GM21526 (cell line): ENCODE measurements around the gene SFXN5.
A peak's percentile ranks its signal among the peaks of the same experiment; 100 is the strongest.

ENCODE experiments used
- ATAC-seq: cut with Tn5 transposase; IDR thresholded peaks from one replicate; pipeline ENCODE4 v1.9.1; 2021; ENCODE audit warnings: moderate library complexity; ENCODE audit not compliant: unreplicated experiment, low FRiP score

SFXN5 gene

GRCh38 chr2:72927619-72928550 is 143.6 kb downstream of the SFXN5 start:
- no peak for ATAC-seq

- no peak for ATAC-seq
Measured at GRCh38 chr2:72926811-72927465, 144.6 kb downstream of the SFXN5 start.

GRCh38 chr2:72926368-72926767 is 145.1 kb downstream of the SFXN5 start:
- ATAC-seq = no peak

- ATAC-seq = no peak
Measured at GRCh38 chr2:72925328-72925943, 146.1 kb downstream of the SFXN5 start.

- peak; percentile 48 for ATAC-seq
Measured at GRCh38 chr2:72924353-72925240, 146.9 kb downstream of the SFXN5 start.

- no peak for ATAC-seq
Measured at GRCh38 chr2:72923833-72924352, 147.6 kb downstream of the SFXN5 start.

GRCh38 chr2:72921853-72922252 is 149.7 kb downstream of the SFXN5 start:
- ATAC-seq = no peak

- no peak for ATAC-seq
Measured at GRCh38 chr2:72921088-72921851, 150.2 kb downstream of the SFXN5 start.

GRCh38 chr2:72920318-72921087 is 151.0 kb downstream of the SFXN5 start:
- ATAC-seq = no peak

GRCh38 chr2:72919414-72920317 is 151.8 kb downstream of the SFXN5 start:
- no peak for ATAC-seq

- no peak for ATAC-seq
Measured at GRCh38 chr2:72917877-72918553, 153.5 kb downstream of the SFXN5 start.

- ATAC-seq = no peak
Measured at GRCh38 chr2:72917138-72917876, 154.2 kb downstream of the SFXN5 start, which contains the start of gene EMX1. Gene EMX1 (plus strand): TSS chr2:72917519. CDS start chr2:72917853, 334 bp downstream.

- no peak for ATAC-seq
Measured at GRCh38 chr2:72916743-72917137, 154.8 kb downstream of the SFXN5 start.

GRCh38 chr2:72915907-72916742 is 155.4 kb downstream of the SFXN5 start:
- ATAC-seq = peak; percentile 60

GRCh38 chr2:72915320-72915906 is 156.1 kb downstream of the SFXN5 start:
- no peak for ATAC-seq
